Measurements from ENCODE around the gene UBC. TPM values are rescaled to one million over a fixed set of nuclear protein-coding genes. Genes with fewer than 3 reads are reported as not detected.

The UBC gene
- total and polyA plus RNA-seq, 2 donors (not counting 1 experiment from before 2014, with no cell fraction given) = 953 to 4,477 TPM

- no peaks in the 10 kb centered on the region for H3K9me3 ChIP-seq (ENCODE audit: control extremely low read depth in 1 of 3, control insufficient read depth in 2 of 3, insufficient read depth in 1 of 3, low read length in 2 of 3)
- H3K4me2 ChIP-seq (replicated peaks; ENCODE audit: low read depth, low read length, poor library complexity, severe bottlenecking) = no peak overlapping the region
- peaks cover 51% of the 10 kb centered on the region for H3K4me1 Mint-ChIP-seq
- no peak overlapping the region for H3K4me3 Mint-ChIP-seq
- no peak overlapping the region for H3K9ac ChIP-seq (ENCODE audit: low read length)
- H2AFZ ChIP-seq (ENCODE audit: insufficient read depth, low read depth, low read length, poor library complexity, severe bottlenecking) = no peak overlapping the region
- no peaks in the 10 kb centered on the region for H4K20me1 ChIP-seq (ENCODE audit: control insufficient read depth, insufficient read depth, low read length, poor library complexity, severe bottlenecking)
- peaks cover 40 to 47% of the 10 kb centered on the region in 2 donors for H3K4me1 ChIP-seq (ENCODE audit: control insufficient read depth in 2 of 2, insufficient read depth in 2 of 2, low read length in 2 of 2)
- no peak overlapping the region for H3K27ac ChIP-seq (ENCODE audit: low read length in 2 of 2)
- POLR2A ChIA-PET = interaction anchor here (1.2 to 6.4 kb wide), 2 partner anchors 9 to 13 kb away, joined by 3 to 74 read pairs; partner anchors contain the start of gene UBC
- CTCF ChIA-PET = interaction anchor here (1.4 to 17.1 kb wide), 2 partner anchors 14 to 15 kb away, joined by 3 to 392 read pairs; no protein-coding TSS in a partner anchor
- TF ChIP-seq CTCF (IDR thresholded peaks at IDR 0.05) (no peak), EZH2 (IDR thresholded peaks at IDR 0.05; ENCODE audit: borderline replicate concordance, insufficient read depth, low read depth, low read length, poor library complexity, severe bottlenecking) (no peak)
- H3K79me2 ChIP-seq (ENCODE audit: control insufficient read depth, insufficient read depth, low read length) = no peaks in the 10 kb centered on the region
- no peaks in the 10 kb centered on the region for H3K36me3 ChIP-seq (replicated peaks in 1 of 2; ENCODE audit: control extremely low read depth in 1 of 2, control insufficient read depth in 1 of 2, extremely low read depth in 1 of 2, insufficient read depth in 2 of 2, low read length in 1 of 2)
- DNase-seq (peak; percentile 42), ATAC-seq (ENCODE audit: low read depth) (no peak)
- H3K27me3 ChIP-seq (replicated peaks in 1 of 4; ENCODE audit: control extremely low read depth in 1 of 4, control insufficient read depth in 3 of 4, insufficient read depth in 4 of 4, low read length in 3 of 4) = no peaks in the 10 kb centered on the region
- no peaks in the 10 kb centered on the region for H3K27me3 Mint-ChIP-seq
- intact Hi-C loops (cut with micrococcal nuclease) = loop anchor here (10.0 kb wide), 1 partner anchor 360 kb away; the partner anchor contains the start of gene NCOR2
- WGBS (ENCODE audit: insufficient coverage) = 83% methylated on average over 8 of the region's 10 CpGs
- no peaks in the 10 kb centered on the region for H3K9me3 Mint-ChIP-seq (ENCODE audit: insufficient read depth)
- peak overlapping the region; percentile 82 for H3K27ac Mint-ChIP-seq
- H3K4me3 ChIP-seq (ENCODE audit: control extremely low read depth in 1 of 5, extremely low read depth in 1 of 5, insufficient read depth in 1 of 5, low read depth in 2 of 5, low read length in 4 of 5) = no peak overlapping the region
Measured at GRCh38 chr12:124925117-124925516, 10.7 kb upstream of the UBC start.

GRCh38 chr12:124923905-124924734 is 9.7 kb upstream of the UBC start:
- DNase-seq = peak; percentile 13
- no peaks in the 10 kb centered on the region for H3K9me3 ChIP-seq (ENCODE audit: control extremely low read depth in 1 of 3, control insufficient read depth in 2 of 3, insufficient read depth in 1 of 3, low read length in 2 of 3)
- no peak overlapping the region for H3K4me3 Mint-ChIP-seq
- no peak overlapping the region for H2AFZ ChIP-seq (ENCODE audit: insufficient read depth, low read depth, low read length, poor library complexity, severe bottlenecking)
- H3K4me1 ChIP-seq (ENCODE audit: control insufficient read depth in 2 of 2, insufficient read depth in 2 of 2, low read length in 2 of 2) = peaks cover 48 to 53% of the 10 kb centered on the region in 2 donors
- WGBS (ENCODE audit: insufficient coverage) = 90% methylated on average over 3 of the region's 12 CpGs
- H4K20me1 ChIP-seq (ENCODE audit: control insufficient read depth, insufficient read depth, low read length, poor library complexity, severe bottlenecking) = no peaks in the 10 kb centered on the region
- intact Hi-C loops (cut with micrococcal nuclease) = loop anchor here (10.0 kb wide), 1 partner anchor 359 kb away; the partner anchor contains the start of gene NCOR2
- no peaks in the 10 kb centered on the region for H3K27me3 Mint-ChIP-seq
- peaks cover 7% of the 10 kb centered on the region for H3K79me2 ChIP-seq (ENCODE audit: control insufficient read depth, insufficient read depth, low read length)
- no peaks in the 10 kb centered on the region for H3K27me3 ChIP-seq (replicated peaks in 1 of 4; ENCODE audit: control extremely low read depth in 1 of 4, control insufficient read depth in 3 of 4, insufficient read depth in 4 of 4, low read length in 3 of 4)
- no peak overlapping the region for H3K9ac ChIP-seq (ENCODE audit: low read length)
- peaks cover 56% of the 10 kb centered on the region for H3K4me1 Mint-ChIP-seq
- ATAC-seq (ENCODE audit: low read depth) = no peak
- H3K27ac ChIP-seq (ENCODE audit: low read length in 2 of 2) = no peak overlapping the region
- H3K4me2 ChIP-seq (replicated peaks; ENCODE audit: low read depth, low read length, poor library complexity, severe bottlenecking) = no peak overlapping the region
- H3K4me3 ChIP-seq (ENCODE audit: control extremely low read depth in 1 of 5, extremely low read depth in 1 of 5, insufficient read depth in 1 of 5, low read depth in 2 of 5, low read length in 4 of 5) = no peak overlapping the region
- H3K36me3 ChIP-seq (replicated peaks in 1 of 2; ENCODE audit: control extremely low read depth in 1 of 2, control insufficient read depth in 1 of 2, extremely low read depth in 1 of 2, insufficient read depth in 2 of 2, low read length in 1 of 2) = no peaks in the 10 kb centered on the region
- no peaks in the 10 kb centered on the region for H3K9me3 Mint-ChIP-seq (ENCODE audit: insufficient read depth)
- POLR2A ChIA-PET = interaction anchor here (0.6 to 6.4 kb wide), 4 partner anchors 8 to 17 kb away, joined by 3 to 74 read pairs (median 4); partner anchors contain the start of gene UBC
- H3K27ac Mint-ChIP-seq = peak overlapping the region; percentile 55
- CTCF ChIA-PET = interaction anchor here (1.4 to 17.1 kb wide), 4 partner anchors 10 to 18 kb away, joined by 3 to 392 read pairs (median 52); partner anchors contain the start of gene UBC
- TF ChIP-seq EZH2 (IDR thresholded peaks at IDR 0.05; ENCODE audit: borderline replicate concordance, insufficient read depth, low read depth, low read length, poor library complexity, severe bottlenecking) (no peak), CTCF (IDR thresholded peaks at IDR 0.05) (no peak)
